Muscle of back (tissue), 13 donors: ENCODE measurements around the gene TTC39C. TPM values are rescaled to one million over a fixed set of nuclear protein-coding genes. Genes with fewer than 3 reads are reported as not detected.

Source experiments
- DNase-seq, 3 donors: peaks; one replicate each; pipeline versions ENCODE4 v3.0.0 to v3.0.0-alpha.2; 2013
- long read RNA-seq, 9 donors: transcript quantifications; one replicate each; lab custom pipeline, GENCODE V29; 2026
- polyA plus RNA-seq, 10 donors: library from polyadenylated mRNA; unstranded; fragments of 120-200 nt; gene quantifications; one replicate each; pipeline ENCODE4 v1.2.1, GENCODE V29; 2013; ENCODE audit not compliant: insufficient read length in 10 of 10

Gene TTC39C
- 1 to 10 TPM; 2.3 to 8.0 (median 4.1) TPM for polyA plus RNA-seq
- long read RNA-seq, donor 1: 0 reads
- long read RNA-seq, donor 2, partial matches to known transcripts: 0 of 1 reads
- long read RNA-seq, donor 2, other reads (novel, unspliced or antisense): 0 of 1 reads
- long read RNA-seq, donor 3: 0 reads
- long read RNA-seq, donor 4, partial matches to known transcripts: 0 of 1 reads
- long read RNA-seq, donor 4, other reads (novel, unspliced or antisense): 0 of 1 reads
- long read RNA-seq, donor 5, partial matches to known transcripts: 0 of 2 reads
- long read RNA-seq, donor 5, other reads (novel, unspliced or antisense): 0 of 2 reads
- long read RNA-seq, donor 6, partial matches to known transcripts: 0 of 2 reads
- long read RNA-seq, donor 6, other reads (novel, unspliced or antisense): 0 of 2 reads
- long read RNA-seq, donor 7: 0 reads
- long read RNA-seq, donor 8, partial matches to known transcripts: 0 of 3 reads
- long read RNA-seq, donor 8, other reads (novel, unspliced or antisense): 0 of 3 reads
- long read RNA-seq, donor 9: 0 reads

DNA sequence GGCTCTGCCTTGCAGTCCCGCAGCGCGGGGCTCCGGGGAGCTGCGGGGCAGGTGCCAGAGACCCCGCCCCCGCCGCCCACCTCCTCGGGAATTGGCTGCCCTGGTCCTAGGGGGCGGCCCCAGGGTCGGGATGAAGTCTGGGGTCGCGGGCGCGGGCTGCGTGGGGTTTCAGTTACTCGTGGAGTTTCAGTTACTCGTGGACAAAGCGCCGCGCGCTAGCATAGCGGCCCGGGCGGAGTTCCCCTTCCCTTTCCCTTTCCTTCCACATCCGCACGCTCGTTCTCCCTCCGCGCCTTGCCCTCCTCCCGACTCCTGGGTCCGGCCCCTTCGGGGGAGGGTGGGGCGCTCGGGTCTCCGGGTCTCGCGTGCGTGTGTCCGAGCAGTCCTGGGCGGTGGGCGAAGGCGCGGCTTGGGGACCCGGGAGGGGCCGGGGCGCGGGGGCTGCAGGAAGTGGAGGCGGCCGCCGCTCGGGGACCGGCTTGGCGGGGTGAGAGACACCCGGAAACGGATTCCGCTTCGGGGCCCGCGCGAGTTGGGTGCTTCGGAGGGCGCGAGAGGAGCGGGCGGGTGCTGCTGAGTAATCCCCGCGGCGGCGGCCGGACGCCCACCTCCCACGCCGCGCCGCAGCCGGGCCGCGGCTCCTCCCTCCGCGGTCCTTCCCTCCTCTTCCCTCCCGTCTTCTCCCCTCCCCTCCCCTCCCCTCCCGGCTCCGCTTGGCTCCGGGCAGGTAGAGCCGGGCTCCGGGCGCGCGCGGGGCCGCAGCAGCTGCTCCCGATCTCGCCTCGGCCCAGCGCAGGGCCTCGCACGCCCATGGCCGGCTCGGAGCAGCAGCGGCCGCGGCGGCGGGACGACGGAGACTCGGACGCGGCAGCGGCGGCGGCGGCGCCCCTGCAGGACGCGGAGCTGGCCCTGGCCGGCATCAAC is at the start of gene TTC39C:
Gene TTC39C, plus strand, starts transcription at position 693 of the 924 bp plus-strand sequence. Its CDS starts 118 bp downstream, at position 811.
- DNase-seq: peak; percentile 32 to 89 (median 74)

DNA sequence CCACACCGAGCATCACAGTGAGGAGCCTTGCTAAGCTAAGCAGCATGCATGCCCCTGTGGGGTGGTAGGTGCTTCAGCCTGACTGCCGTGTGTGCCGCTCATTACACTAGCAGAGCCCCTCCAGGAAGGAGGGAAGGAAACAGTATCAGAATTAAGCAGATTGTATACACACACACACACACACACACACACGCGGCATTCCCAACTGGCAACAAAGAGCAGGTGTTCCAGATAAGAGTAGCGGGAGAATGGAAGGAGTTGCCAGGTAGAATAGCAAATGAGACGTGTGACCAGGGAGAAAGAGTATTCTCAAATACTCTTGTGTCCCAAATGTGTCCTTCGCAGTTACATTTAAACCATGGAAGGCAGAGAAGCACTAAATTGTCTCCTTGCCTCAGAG is 47.6 kb upstream of the TTC39C start:
- DNase-seq: no peak

DNA sequence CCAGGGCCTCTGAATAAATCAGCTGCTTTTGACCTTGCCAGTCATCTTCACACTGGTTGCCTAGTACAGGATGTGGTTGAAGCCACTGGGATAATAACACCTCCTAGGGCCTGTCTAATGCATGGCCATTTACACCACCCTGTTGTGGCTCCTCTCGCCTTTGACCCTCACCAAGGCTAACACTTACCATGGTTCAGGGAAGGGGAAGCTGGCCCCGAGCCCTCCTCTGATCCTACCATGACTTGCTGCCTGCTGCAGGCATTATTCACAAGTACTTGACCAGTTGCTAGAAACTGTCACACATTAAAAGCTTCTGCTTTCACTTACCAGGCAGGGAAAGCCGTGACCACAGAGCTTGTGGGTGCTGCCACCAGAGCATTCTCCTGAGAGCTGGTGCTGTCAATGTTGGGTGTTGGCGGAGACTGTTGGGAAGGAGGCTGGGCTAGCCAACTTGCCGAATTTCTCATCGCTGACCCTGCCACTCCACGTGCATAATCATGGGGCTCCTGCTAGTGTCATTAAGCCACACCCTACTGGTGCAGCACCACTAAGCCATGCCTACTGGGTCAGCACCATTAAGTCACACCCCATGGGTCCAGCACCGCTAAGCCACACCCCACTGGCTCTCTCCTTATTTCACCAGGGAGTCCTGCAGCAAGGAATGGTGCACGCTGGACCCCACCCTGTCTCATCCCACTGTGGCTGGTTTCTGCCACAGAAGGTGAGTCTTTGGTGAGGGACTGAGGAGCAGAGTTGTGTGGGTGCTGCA is 47.0 kb upstream of the TTC39C start:
- DNase-seq: no peak

DNA sequence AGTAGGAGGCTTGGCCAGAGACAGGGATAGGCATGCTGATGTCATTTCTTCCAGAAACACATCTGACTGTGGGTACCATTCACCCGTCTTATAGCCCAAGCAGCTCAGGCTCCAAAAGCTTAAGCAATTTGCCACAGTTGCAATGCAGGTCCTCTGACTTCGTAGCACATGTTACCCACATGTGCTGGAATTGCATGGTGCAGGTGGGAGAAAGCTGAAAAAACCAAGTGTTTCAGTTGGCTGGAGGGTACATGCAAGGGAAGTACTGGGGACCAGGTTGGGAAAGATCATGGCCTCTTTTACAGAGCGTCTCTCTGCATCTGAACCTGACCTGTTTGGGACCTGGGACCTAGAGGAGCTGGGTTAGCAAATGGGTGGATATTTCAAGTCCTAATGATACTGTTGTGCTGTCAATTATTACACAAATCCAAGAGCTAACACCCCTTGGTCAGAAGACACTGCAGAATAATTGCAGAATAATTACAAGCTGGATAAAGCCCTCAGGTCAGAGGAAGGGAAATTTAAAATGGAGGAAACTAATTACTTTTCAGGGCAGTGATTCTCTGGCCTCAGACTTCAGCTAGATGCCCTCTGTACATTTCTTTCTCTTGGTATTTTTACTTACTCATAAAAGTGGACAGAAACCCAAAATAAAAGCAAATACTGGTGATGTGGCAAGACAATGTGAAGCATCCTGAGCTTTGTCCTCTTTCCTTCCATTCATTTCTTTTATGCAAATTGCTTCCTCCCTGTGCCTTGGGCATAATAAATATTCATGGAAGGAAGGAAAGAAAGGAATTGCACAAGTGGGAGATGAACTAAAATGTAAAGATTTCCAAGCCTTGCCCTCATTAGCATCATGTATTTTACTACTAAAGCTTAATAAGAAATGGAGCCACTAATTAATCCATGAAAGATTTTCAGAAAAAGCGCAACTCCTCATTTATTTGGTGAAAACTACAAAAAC is 45.6 kb upstream of the TTC39C start:
- DNase-seq: no peak

DNA sequence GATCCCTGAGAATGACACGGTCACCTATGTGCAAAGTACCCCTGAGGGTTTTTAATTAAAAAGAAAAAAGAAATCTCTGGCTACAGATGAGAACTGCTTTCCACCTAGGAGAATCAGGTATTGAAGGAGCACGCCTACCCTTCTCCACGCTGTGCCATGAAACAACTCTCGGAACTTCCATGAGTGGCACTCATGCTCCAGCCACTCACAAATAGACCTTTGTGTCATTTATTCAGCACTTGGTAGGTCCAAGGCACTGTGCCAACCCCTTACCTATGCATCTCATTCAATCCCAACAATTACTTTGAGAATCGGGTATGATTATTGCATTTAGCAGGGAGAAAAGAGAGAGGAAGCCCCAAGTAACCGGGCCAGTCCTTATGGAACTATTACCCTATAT is 44.9 kb upstream of the TTC39C start:
- DNase-seq: no peak

DNA sequence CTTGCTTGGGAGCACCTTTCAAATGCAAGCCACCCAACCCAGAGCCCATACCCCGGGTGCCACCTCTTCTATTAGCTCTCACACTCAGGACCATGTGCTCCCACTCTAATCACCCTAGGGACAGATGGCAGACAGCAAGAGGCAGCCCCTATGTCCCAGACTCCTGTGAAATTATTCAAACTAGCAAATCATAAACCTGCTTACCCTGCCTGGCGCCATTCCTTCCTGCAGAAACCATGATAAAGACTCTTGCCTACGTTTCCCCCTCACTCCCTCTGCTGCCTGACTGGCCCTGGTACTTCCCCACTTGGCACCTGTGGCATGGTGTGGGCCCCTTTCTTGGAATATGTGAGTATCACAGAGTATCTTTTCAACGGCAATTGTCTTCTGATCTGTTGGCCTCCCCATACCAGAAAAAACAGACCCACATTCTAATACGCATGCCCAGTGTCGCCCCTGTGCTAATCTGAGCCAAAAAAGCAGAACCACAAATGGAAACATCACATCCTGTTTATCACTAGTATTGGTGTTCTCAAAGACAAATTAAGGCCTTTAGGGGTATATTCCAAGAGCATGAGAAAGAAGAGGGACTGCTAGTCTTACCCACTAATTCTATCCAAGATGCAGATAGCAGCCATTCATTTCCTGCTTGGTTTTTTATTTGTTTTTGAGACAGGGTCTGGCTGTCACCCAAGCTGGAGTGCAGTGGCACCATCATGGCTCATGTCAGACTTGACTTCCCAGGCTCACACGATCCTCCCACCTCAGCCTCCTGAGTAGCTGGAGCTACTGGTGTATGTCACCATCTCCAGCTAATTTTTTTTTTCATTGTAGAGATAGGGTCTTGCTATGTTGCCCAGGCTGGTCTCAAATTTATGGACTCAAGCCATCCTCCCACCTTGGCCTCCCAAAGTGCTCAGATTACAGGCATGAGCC is 44.1 kb upstream of the TTC39C start:
- DNase-seq: no peak

DNA sequence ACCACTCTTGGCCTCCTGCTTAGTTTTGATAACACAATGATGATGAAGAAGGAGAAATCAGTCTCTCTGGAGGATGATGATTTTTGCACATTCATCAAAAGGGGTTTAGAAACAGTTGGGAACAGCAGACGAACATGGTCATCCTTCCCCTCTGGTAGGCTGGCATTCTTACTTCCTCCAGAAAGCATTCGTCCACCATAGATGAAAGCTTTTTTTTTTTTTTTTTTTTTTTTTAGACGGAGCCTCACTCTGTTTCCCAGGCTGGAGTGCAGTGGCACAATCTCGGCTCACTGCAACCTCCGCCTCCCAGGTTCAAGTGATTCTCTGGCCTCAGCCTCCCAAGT is 43.5 kb upstream of the TTC39C start:
- no peak for DNase-seq

DNA sequence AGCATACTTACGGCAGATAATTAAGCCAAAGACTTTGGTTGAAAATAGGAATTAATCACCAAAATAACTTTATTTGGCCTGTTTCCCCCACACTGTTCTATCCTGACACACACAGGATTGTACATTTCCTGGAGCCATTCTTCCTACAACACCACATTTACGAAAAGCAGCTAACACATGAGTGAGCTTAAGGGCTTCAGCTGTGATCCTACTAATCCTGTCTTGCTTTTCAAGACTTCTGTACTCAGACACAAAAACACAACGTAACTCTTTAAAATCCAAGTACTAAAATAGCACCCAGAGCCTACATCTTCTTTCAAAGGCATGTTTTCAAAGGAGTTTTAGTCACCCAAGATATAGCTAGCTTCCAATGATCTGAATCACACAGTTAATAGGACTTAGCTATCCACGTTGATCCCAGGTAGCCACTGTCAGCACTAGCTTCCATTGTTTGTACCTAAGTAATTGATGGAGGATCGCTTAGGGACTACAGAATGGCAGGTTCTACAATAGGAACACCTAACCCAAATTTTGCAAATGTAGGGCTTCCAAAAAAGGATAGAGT is 42.8 kb upstream of the TTC39C start:
- no peak for DNase-seq

DNA sequence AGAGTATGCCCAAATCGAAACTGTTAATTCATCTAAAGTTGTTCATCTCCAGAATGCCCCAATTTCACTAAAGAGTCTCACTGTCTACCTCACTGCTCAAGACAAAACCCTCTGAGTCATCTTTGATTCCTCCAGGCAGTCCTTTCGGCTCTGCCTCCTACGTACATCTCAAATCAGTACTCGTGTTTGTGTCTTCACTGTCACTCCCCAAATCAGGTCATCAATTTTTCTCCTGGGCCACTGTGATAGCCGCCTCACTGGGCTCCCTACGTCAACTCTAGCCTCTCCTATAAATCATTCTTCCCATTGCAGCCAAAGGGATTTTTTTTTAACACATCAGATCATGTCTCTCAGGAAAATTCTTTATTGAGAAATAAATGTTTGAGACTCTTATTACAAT is 42.1 kb upstream of the TTC39C start:
- no peak for DNase-seq

DNA sequence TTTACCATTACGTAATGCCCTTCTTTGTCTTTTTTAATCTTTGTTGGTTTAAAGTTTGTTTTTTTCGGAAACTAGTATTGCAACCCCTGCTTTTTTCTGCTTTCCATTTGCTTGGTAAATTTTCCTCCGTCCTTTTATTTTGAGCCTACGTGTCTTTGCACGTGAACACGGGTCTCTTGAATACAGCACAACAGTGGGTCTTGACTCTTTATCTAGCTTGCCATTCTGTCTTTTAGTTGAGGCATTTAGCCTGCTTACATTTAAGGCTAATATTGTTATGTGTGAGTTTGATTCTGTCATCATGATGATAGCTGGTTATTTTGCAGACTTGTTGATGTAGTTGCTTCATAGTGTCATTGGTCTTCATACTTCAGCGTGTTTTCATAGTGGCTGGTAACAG is 37.5 kb upstream of the TTC39C start:
- DNase-seq: no peak

DNA sequence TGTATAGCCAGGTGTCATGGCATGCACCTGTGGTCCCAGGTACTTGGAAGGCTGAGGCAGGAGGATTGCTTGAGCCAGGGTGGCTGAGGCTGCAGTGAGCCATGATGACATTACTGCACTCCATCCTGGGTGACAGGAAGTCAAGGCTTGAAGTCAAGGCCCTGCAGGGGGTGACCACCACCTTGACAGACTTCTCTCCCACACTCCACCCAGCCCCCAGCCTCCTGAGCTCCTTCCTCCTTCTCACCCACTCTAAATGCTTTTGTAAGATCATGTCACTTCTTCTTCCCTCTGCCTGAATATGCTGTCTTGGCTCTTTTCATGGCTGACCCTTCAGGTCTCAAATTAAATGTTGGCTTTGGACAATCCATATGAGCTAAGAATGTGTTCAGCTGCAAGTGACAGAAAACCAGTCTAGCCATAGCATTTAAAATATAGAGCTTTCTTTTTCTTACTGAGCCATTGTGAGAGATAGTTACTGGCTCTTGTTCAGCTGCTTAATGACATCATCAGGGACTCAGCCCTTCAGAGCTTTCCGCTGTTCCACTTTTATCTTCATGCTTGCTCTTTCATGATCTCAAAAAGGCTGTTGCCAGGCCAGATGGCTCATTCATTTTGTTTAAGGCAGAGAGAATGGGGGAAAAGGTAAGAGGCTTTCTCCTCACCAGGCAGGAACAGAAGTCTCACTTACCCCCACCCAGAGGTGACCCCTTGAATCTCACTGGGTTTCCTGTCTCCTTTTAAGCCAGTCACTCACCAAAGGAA is 36.7 kb upstream of the TTC39C start:
- no peak for DNase-seq

DNA sequence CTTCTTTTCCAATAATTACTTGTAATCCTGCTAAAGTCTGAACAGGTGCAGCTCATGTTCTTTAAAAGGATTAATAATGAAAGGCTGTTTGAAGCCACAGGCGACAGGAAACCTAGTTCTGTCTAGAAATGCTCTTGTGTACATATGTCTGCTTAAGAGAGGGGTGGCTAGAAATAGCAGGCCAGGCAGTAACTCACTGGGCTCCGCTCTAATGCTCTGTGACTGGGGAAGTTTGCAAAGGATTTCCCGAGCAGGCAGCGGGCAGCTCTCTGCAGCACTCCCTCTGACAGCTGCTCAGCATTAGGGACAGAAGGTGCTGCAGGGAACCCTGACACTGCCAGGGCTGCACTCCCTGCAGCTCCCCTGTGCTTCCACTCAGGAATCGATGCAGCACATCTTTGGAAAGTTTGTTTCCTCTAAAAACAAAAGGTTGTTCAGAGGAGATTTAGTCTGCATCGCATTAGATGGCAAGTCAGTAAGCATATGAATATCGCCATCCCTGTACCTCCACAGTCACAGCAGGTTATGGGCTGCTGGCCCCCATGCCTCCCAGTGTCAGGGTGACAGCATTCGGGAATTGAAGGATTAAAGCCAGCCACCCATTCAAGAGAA is 33.1 kb upstream of the TTC39C start:
- DNase-seq: no peak

DNA sequence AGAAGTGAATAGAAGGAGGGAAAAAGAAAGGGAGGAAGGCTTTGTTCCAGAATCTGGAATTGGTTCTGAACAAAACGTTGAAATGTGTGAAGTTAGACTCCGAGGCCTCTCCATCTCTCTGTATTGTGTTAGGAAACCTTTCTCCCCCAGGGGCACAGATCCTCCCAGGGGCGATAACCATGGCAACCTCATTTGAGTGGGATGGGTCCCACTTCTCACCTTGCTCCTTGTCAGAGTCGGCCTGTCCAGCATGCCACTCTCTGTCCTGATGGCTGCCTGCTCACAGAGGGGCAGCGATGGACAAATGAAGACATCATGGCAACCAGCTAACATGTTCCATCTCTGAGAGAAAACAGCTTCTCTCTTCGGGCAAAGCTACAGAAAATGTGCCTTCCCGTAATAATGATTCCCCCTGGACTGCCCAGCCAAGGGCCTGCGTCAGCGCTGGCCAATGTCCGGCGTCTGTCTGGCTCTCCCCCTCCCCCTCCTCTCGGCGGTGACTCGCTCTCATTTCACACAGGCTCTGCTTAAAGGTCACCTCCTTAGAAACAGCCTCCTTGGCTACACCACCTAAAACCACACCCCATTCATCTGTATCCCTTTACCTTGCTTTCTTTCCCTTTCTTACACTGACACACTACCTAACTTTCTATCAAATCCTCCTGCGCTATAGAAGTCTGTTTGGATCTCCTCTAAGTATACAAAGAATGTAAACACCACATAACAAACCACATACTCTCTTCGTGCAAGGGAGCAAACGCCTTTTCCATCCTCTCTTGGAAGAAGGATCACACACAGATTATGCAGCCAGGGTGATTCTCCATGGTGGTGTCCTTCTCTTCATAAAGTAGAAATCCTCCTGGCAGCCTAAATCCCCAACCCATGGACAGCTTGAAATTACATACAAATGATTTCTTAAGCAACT is 32.1 kb upstream of the TTC39C start:
- peak in 2 of 3 donors; percentile 31 to 44 for DNase-seq

DNA sequence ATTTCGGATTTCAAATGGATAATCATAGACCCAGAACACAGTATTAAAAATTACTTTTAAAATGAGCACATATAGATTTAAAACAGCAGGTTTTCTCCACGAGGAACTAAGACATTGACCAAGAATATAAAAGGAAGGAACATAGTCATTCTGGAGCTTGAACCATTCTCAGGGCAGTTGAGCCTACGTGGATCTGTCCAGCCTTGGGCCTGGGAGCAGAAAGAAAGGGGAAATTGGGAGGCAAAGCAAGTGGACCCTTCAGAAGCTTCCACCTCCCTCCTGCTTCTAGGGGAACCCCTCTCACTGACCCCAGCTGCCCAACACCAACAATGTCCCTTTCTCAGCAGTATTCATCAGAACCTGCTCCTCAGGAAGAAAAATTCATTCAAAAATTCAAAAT is 31.4 kb upstream of the TTC39C start:
- DNase-seq: no peak

DNA sequence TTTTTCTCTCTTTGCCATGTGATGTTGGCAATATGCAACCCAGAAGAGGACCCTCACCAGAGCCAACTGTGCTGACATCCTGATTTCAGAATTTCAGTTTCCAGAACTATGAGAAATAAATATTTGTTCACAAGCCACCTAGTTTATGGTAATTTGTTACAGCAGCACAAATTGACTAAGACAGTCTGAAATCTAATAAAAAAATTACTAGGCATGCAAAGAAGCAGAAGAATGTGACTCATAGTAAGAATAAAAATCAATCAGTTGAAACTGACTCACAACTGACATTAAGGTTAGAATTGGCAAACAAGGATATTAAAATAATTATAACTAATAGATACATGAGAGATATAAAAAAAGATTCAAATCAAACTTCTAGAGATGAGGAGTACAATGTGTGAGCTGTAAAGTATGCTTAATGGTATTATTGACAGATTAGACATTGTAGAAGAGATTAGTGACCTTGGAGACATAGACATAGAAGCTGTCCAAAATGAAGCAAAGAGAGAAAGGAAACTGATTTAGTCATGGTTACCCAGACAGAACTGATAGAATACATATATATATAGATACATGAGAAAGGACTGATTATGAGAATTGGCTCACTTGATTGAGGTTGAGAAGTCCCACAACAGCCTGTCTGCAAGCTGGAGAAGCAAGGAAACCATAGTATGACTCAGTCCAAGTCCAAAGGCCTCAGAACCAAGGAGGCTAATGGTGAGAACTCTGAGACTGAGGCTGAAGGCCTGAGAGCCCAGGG is 27.8 kb upstream of the TTC39C start:
- DNase-seq: no peak
